Endothelial cell (in vitro differentiated cells): ENCODE data around the gene NRROS. TPM values are rescaled to one million over a fixed set of nuclear protein-coding genes. Genes with fewer than 3 reads are reported as not detected.

Experiments
- DNase-seq: peaks from one replicate; pipeline ENCODE4 v3.0.0; 2021; ENCODE audit warnings: low spot score
- H3K27ac Mint-ChIP-seq: one replicate; pipeline ENCODE4 v1.8.0; 2021; ENCODE audit warnings: mixed read lengths, inconsistent platforms; ENCODE audit not compliant: unreplicated experiment
- H3K27me3 Mint-ChIP-seq: one replicate; pipeline ENCODE4 v1.8.0; 2021; ENCODE audit warnings: mild to moderate bottlenecking, moderate library complexity, mixed read lengths, inconsistent platforms; ENCODE audit not compliant: unreplicated experiment
- H3K36me3 Mint-ChIP-seq: one replicate; pipeline ENCODE4 v1.8.0; 2021; ENCODE audit warnings: mild to moderate bottlenecking, low read depth, mixed read lengths, inconsistent platforms; ENCODE audit not compliant: unreplicated experiment
- H3K4me1 Mint-ChIP-seq: one replicate; pipeline ENCODE4 v1.8.0; 2021; ENCODE audit warnings: mild to moderate bottlenecking, mixed read lengths, inconsistent platforms; ENCODE audit not compliant: unreplicated experiment
- H3K4me3 Mint-ChIP-seq: one replicate; pipeline ENCODE4 v1.8.0; 2021; ENCODE audit warnings: mild to moderate bottlenecking, mixed read lengths, inconsistent platforms; ENCODE audit not compliant: unreplicated experiment
- H3K9me3 Mint-ChIP-seq: one replicate; pipeline ENCODE4 v1.8.0; 2021; ENCODE audit warnings: mixed read lengths, inconsistent platforms; ENCODE audit not compliant: unreplicated experiment
- CTCF ChIP-seq: fragments of 200-600 bp; sonication (generic); IDR thresholded peaks from one replicate; pipeline ENCODE4 v1.5.0; 2021; ENCODE audit warnings: antibody characterized with exemption; ENCODE audit not compliant: unreplicated experiment
- total RNA-seq: library from RNA; stranded (reverse); fragmentation: NEBNext Ultra II Directional; extraction: Animal tissue kit (Norgen Biotek cat#: 25700); gene quantifications from one replicate; pipeline ENCODE4 v1.2.1, GENCODE V29; 2021; ENCODE audit not compliant: unreplicated experiment

The NRROS gene
- total RNA-seq, 1 donor from 2014 or later = 18.6 TPM

- H3K27me3 Mint-ChIP-seq = peaks cover 2% of the 10 kb centered on the region
- H3K4me3 Mint-ChIP-seq = no peak overlapping the region
- no peak for TF ChIP-seq CTCF
- H3K4me1 Mint-ChIP-seq = peaks cover 22% of the 10 kb centered on the region
- no peak for DNase-seq
- H3K27ac Mint-ChIP-seq = no peak overlapping the region
- no peaks in the 10 kb centered on the region for H3K36me3 Mint-ChIP-seq
- no peaks in the 10 kb centered on the region for H3K9me3 Mint-ChIP-seq
These were observed 48.9 kb downstream of the NRROS start for GRCh38 chr3:196688349-196688748.

GRCh38 chr3:196689941-196690660 lies 50.6 kb downstream of the NRROS start:
- Mint-ChIP-seq H3K4me1 (peaks cover 10% of the 10 kb centered on the region), H3K27me3 (peaks cover under 1% of the 10 kb centered on the region), H3K27ac (no peak overlapping the region), H3K36me3 (no peaks in the 10 kb centered on the region), H3K9me3 (no peaks in the 10 kb centered on the region), H3K4me3 (no peak overlapping the region)
- no peak for DNase-seq
- no peak for TF ChIP-seq CTCF

- Mint-ChIP-seq H3K36me3 (no peaks in the 10 kb centered on the region), H3K27ac (no peak overlapping the region), H3K4me3 (no peak overlapping the region), H3K27me3 (no peaks in the 10 kb centered on the region), H3K4me1 (peaks cover 9% of the 10 kb centered on the region), H3K9me3 (no peaks in the 10 kb centered on the region)
- no peak for DNase-seq
- TF ChIP-seq CTCF = no peak
These were observed 51.9 kb downstream of the NRROS start for GRCh38 chr3:196691386-196691785.

GRCh38 chr3:196694202-196694638 lies 54.7 kb downstream of the NRROS start:
- H3K4me1 Mint-ChIP-seq = no peaks in the 10 kb centered on the region
- H3K4me3 Mint-ChIP-seq = no peak overlapping the region
- no peaks in the 10 kb centered on the region for H3K9me3 Mint-ChIP-seq
- no peaks in the 10 kb centered on the region for H3K36me3 Mint-ChIP-seq
- DNase-seq = no peak
- H3K27ac Mint-ChIP-seq = no peak overlapping the region
- TF ChIP-seq CTCF = no peak
- H3K27me3 Mint-ChIP-seq = no peaks in the 10 kb centered on the region
